ENCODE results near the gene TBL1XR1. TPM values are rescaled to one million over a fixed set of nuclear protein-coding genes. Genes with fewer than 3 reads are reported as not detected.
A peak's percentile ranks its signal among the peaks of the same experiment; 100 is the strongest.

Gene TBL1XR1
- total RNA-seq, 1 donor from 2014 or later, result 243 TPM

GRCh38 chr3:177135841-177136492 lies 61.3 kb downstream of the TBL1XR1 start:
- no peak for DNase-seq (ENCODE audit: low spot score in 2 of 2, unreplicated experiment in 2 of 2)
- no peak for TF ChIP-seq CTCF (IDR thresholded peaks at IDR 0.05; ENCODE audit: unreplicated experiment)
- Mint-ChIP-seq H3K4me1 (peaks cover 42% of the 10 kb centered on the region), H3K4me3 (no peak overlapping the region), H3K9me3 (peaks cover 4% of the 10 kb centered on the region), H3K36me3 (peaks cover 24% of the 10 kb centered on the region), H3K27me3 (ENCODE audit: low read depth) (no peaks in the 10 kb centered on the region), H3K27ac (peak overlapping the region; percentile 37)

- Mint-ChIP-seq H3K4me1 (peaks cover 46% of the 10 kb centered on the region), H3K27me3 (ENCODE audit: low read depth) (no peaks in the 10 kb centered on the region), H3K36me3 (peaks cover 20% of the 10 kb centered on the region), H3K4me3 (no peak overlapping the region), H3K27ac (peak overlapping the region; percentile 18), H3K9me3 (peaks cover 4% of the 10 kb centered on the region)
- no peak for DNase-seq (ENCODE audit: low spot score in 2 of 2, unreplicated experiment in 2 of 2)
- no peak for TF ChIP-seq CTCF (IDR thresholded peaks at IDR 0.05; ENCODE audit: unreplicated experiment)
These were observed 62.5 kb downstream of the TBL1XR1 start for GRCh38 chr3:177134816-177135210.

- no peaks in the 10 kb centered on the region for H3K27me3 Mint-ChIP-seq (ENCODE audit: low read depth)
- H3K27ac Mint-ChIP-seq, result peak overlapping the region; percentile 76
- H3K4me3 Mint-ChIP-seq, result no peak overlapping the region
- no peak for TF ChIP-seq CTCF (IDR thresholded peaks at IDR 0.05; ENCODE audit: unreplicated experiment)
- no peak for DNase-seq (ENCODE audit: low spot score in 2 of 2, unreplicated experiment in 2 of 2)
- H3K4me1 Mint-ChIP-seq, result peaks cover 49% of the 10 kb centered on the region
- H3K36me3 Mint-ChIP-seq, result peaks cover 20% of the 10 kb centered on the region
- H3K9me3 Mint-ChIP-seq, result peaks cover 4% of the 10 kb centered on the region
These were observed 63.1 kb downstream of the TBL1XR1 start for GRCh38 chr3:177133860-177134815.

GRCh38 chr3:177131927-177132636 lies 65.2 kb downstream of the TBL1XR1 start:
- H3K27ac Mint-ChIP-seq, result peak overlapping the region; percentile 71
- peaks cover 4% of the 10 kb centered on the region for H3K9me3 Mint-ChIP-seq
- H3K4me1 Mint-ChIP-seq, result peaks cover 60% of the 10 kb centered on the region
- no peak for TF ChIP-seq CTCF (IDR thresholded peaks at IDR 0.05; ENCODE audit: unreplicated experiment)
- H3K36me3 Mint-ChIP-seq, result peaks cover 13% of the 10 kb centered on the region
- DNase-seq (ENCODE audit: low spot score in 2 of 2, unreplicated experiment in 2 of 2), result no peak
- no peaks in the 10 kb centered on the region for H3K27me3 Mint-ChIP-seq (ENCODE audit: low read depth)
- H3K4me3 Mint-ChIP-seq, result no peak overlapping the region

GRCh38 chr3:177127008-177127407 lies 70.3 kb downstream of the TBL1XR1 start:
- H3K9me3 Mint-ChIP-seq, result no peaks in the 10 kb centered on the region
- no peaks in the 10 kb centered on the region for H3K36me3 Mint-ChIP-seq
- peaks cover 69% of the 10 kb centered on the region for H3K4me1 Mint-ChIP-seq
- TF ChIP-seq CTCF (IDR thresholded peaks at IDR 0.05; ENCODE audit: unreplicated experiment), result no peak
- no peaks in the 10 kb centered on the region for H3K27me3 Mint-ChIP-seq (ENCODE audit: low read depth)
- no peak for DNase-seq (ENCODE audit: low spot score in 2 of 2, unreplicated experiment in 2 of 2)
- peak overlapping the region; percentile 26 for H3K27ac Mint-ChIP-seq
- no peak overlapping the region for H3K4me3 Mint-ChIP-seq

All from mesothelial cell of epicardium (in vitro differentiated cells).